ENCODE results near the gene BAZ1A. TPM values are rescaled to one million over a fixed set of nuclear protein-coding genes. Genes with fewer than 3 reads are reported as not detected.

The BAZ1A gene
- total and polyA plus RNA-seq, 5 donors: 5.0 to 11.5 (median 6.8) TPM

GRCh38 chr14:34718750-34719304 is 156.3 kb downstream of the BAZ1A start:
- no peaks in the 10 kb centered on the region for H3K4me1 ChIP-seq (ENCODE audit: control insufficient read depth, insufficient read depth, low read length)
- H3K4me3 ChIP-seq (ENCODE audit: low read length): no peak overlapping the region
- DNase-seq: no peak
- intact Hi-C loops (cut with DNase I): no loop called here
- no peak for ATAC-seq
- WGBS: 57% methylated on average over 4 of the region's 4 CpGs
- H3K9me3 ChIP-seq (ENCODE audit: control insufficient read depth, low read length): no peaks in the 10 kb centered on the region
- no peak overlapping the region for H3K27ac ChIP-seq (ENCODE audit: low read length)
- no peaks in the 10 kb centered on the region for H3K27me3 ChIP-seq (ENCODE audit: control insufficient read depth, insufficient read depth)

GRCh38 chr14:34715127-34715863 is 159.9 kb downstream of the BAZ1A start:
- no peak overlapping the region for H3K27ac ChIP-seq (ENCODE audit: low read length)
- no peak for DNase-seq
- H3K27me3 ChIP-seq (ENCODE audit: control insufficient read depth, insufficient read depth): no peaks in the 10 kb centered on the region
- WGBS: 43% methylated on average over 8 of the region's 8 CpGs
- no peaks in the 10 kb centered on the region for H3K9me3 ChIP-seq (ENCODE audit: control insufficient read depth, low read length)
- peak overlapping the region; percentile 96 for H3K4me3 ChIP-seq (ENCODE audit: low read length)
- intact Hi-C loops (cut with DNase I): no loop called here
- no peaks in the 10 kb centered on the region for H3K4me1 ChIP-seq (ENCODE audit: control insufficient read depth, insufficient read depth, low read length)
- no peak for ATAC-seq

- DNase-seq: peak; percentile 85 to 96 (median 94)
- Histone ChIP-seq H3K9me3 (ENCODE audit: control insufficient read depth, low read length) (no peaks in the 10 kb centered on the region), H3K4me3 (ENCODE audit: low read length) (peak within 1 kb of the TSS; percentile 96), H3K27me3 (ENCODE audit: control insufficient read depth, insufficient read depth) (no peaks in the 10 kb centered on the region), H3K27ac (ENCODE audit: low read length) (peak within 1 kb of the TSS; percentile 94), H3K4me1 (ENCODE audit: control insufficient read depth, insufficient read depth, low read length) (no peaks in the 10 kb centered on the region)
- ATAC-seq: peak; percentile 98 to 99
- intact Hi-C loops (cut with DNase I): no loop called here
- WGBS: under 1% methylated on average over 76 of the region's 76 CpGs
These were observed 160.6 kb downstream of the BAZ1A start, which contains the start of gene CFL2 for GRCh38 chr14:34714320-34715126. Gene CFL2 (minus strand): TSS chr14:34714593. CDS start chr14:34714540, 53 bp downstream.

- WGBS: under 1% methylated on average over 33 of the region's 33 CpGs
- ATAC-seq: peak; percentile 44 to 62
- Histone ChIP-seq H3K4me3 (ENCODE audit: low read length) (peak overlapping the region; percentile 96), H3K27ac (ENCODE audit: low read length) (peak overlapping the region; percentile 94), H3K4me1 (ENCODE audit: control insufficient read depth, insufficient read depth, low read length) (no peaks in the 10 kb centered on the region), H3K9me3 (ENCODE audit: control insufficient read depth, low read length) (no peaks in the 10 kb centered on the region), H3K27me3 (ENCODE audit: control insufficient read depth, insufficient read depth) (no peaks in the 10 kb centered on the region)
- intact Hi-C loops (cut with DNase I): no loop called here
- DNase-seq: peak in 2 of 3 donors; percentile 27 to 61
These were observed 161.4 kb downstream of the BAZ1A start for GRCh38 chr14:34713681-34714319.

- 49% methylated on average over 6 of the region's 6 CpGs for WGBS
- DNase-seq (no peak), ATAC-seq (no peak)
- no peaks in the 10 kb centered on the region for H3K27me3 ChIP-seq (ENCODE audit: control insufficient read depth, insufficient read depth)
- peak overlapping the region; percentile 96 for H3K4me3 ChIP-seq (ENCODE audit: low read length)
- peak overlapping the region; percentile 94 for H3K27ac ChIP-seq (ENCODE audit: low read length)
- H3K9me3 ChIP-seq (ENCODE audit: control insufficient read depth, low read length): no peaks in the 10 kb centered on the region
- no peaks in the 10 kb centered on the region for H3K4me1 ChIP-seq (ENCODE audit: control insufficient read depth, insufficient read depth, low read length)
- intact Hi-C loops (cut with DNase I): no loop called here
These were observed 162.0 kb downstream of the BAZ1A start for GRCh38 chr14:34713122-34713680.

- 49% methylated on average over 4 of the region's 4 CpGs for WGBS
- no peak for ATAC-seq
- H3K4me1 ChIP-seq (ENCODE audit: control insufficient read depth, insufficient read depth, low read length): no peaks in the 10 kb centered on the region
- no peaks in the 10 kb centered on the region for H3K27me3 ChIP-seq (ENCODE audit: control insufficient read depth, insufficient read depth)
- no peak overlapping the region for H3K27ac ChIP-seq (ENCODE audit: low read length)
- H3K4me3 ChIP-seq (ENCODE audit: low read length): peak overlapping the region; percentile 43
- no peaks in the 10 kb centered on the region for H3K9me3 ChIP-seq (ENCODE audit: control insufficient read depth, low read length)
- no peak for DNase-seq
- intact Hi-C loops (cut with DNase I): no loop called here
These were observed 163.1 kb downstream of the BAZ1A start for GRCh38 chr14:34711796-34712712.

- 40% methylated on average over 3 of the region's 3 CpGs for WGBS
- Histone ChIP-seq H3K4me3 (ENCODE audit: low read length) (peak overlapping the region; percentile 30), H3K27ac (ENCODE audit: low read length) (peak overlapping the region; percentile 40), H3K27me3 (ENCODE audit: control insufficient read depth, insufficient read depth) (no peaks in the 10 kb centered on the region), H3K9me3 (ENCODE audit: control insufficient read depth, low read length) (no peaks in the 10 kb centered on the region), H3K4me1 (ENCODE audit: control insufficient read depth, insufficient read depth, low read length) (no peaks in the 10 kb centered on the region)
- intact Hi-C loops (cut with DNase I): no loop called here
- ATAC-seq (peak; percentile 30 to 38), DNase-seq (no peak)
These were observed 164.0 kb downstream of the BAZ1A start for GRCh38 chr14:34711169-34711568.

- Histone ChIP-seq H3K4me3 (ENCODE audit: low read length) (peak overlapping the region; percentile 30), H3K27ac (ENCODE audit: low read length) (no peak overlapping the region), H3K4me1 (ENCODE audit: control insufficient read depth, insufficient read depth, low read length) (no peaks in the 10 kb centered on the region), H3K27me3 (ENCODE audit: control insufficient read depth, insufficient read depth) (no peaks in the 10 kb centered on the region), H3K9me3 (ENCODE audit: control insufficient read depth, low read length) (no peaks in the 10 kb centered on the region)
- no peak for DNase-seq
- intact Hi-C loops (cut with DNase I): no loop called here
- no peak for ATAC-seq
- WGBS: 28% methylated on average over 2 of the region's 2 CpGs
These were observed 164.4 kb downstream of the BAZ1A start for GRCh38 chr14:34710744-34711143.

GRCh38 chr14:34710006-34710405 is 165.2 kb downstream of the BAZ1A start:
- intact Hi-C loops (cut with DNase I): no loop called here
- no peaks in the 10 kb centered on the region for H3K9me3 ChIP-seq (ENCODE audit: control insufficient read depth, low read length)
- H3K4me1 ChIP-seq (ENCODE audit: control insufficient read depth, insufficient read depth, low read length): no peaks in the 10 kb centered on the region
- no peak for DNase-seq
- no peaks in the 10 kb centered on the region for H3K27me3 ChIP-seq (ENCODE audit: control insufficient read depth, insufficient read depth)
- 28% methylated on average over 1 of the region's 1 CpG for WGBS
- ATAC-seq: no peak
- H3K27ac ChIP-seq (ENCODE audit: low read length): no peak overlapping the region
- H3K4me3 ChIP-seq (ENCODE audit: low read length): peak overlapping the region; percentile 48

- Histone ChIP-seq H3K4me1 (ENCODE audit: control insufficient read depth, insufficient read depth, low read length) (no peaks in the 10 kb centered on the region), H3K4me3 (ENCODE audit: low read length) (no peak overlapping the region), H3K27ac (ENCODE audit: low read length) (no peak overlapping the region), H3K9me3 (ENCODE audit: control insufficient read depth, low read length) (no peaks in the 10 kb centered on the region), H3K27me3 (ENCODE audit: control insufficient read depth, insufficient read depth) (no peaks in the 10 kb centered on the region)
- intact Hi-C loops (cut with DNase I): no loop called here
- ATAC-seq: no peak
- 93% methylated on average over 3 of the region's 3 CpGs for WGBS
- DNase-seq: no peak
These were observed 167.4 kb downstream of the BAZ1A start for GRCh38 chr14:34707722-34708121.
